ENCODE measurements around the gene SERPINC1.
"Not testable (repeated sequence)": the region's sequence is repeated elsewhere in the genome, so short reads cannot be mapped to it uniquely, and the experiment has no call there.

Gene SERPINC1

DNA sequence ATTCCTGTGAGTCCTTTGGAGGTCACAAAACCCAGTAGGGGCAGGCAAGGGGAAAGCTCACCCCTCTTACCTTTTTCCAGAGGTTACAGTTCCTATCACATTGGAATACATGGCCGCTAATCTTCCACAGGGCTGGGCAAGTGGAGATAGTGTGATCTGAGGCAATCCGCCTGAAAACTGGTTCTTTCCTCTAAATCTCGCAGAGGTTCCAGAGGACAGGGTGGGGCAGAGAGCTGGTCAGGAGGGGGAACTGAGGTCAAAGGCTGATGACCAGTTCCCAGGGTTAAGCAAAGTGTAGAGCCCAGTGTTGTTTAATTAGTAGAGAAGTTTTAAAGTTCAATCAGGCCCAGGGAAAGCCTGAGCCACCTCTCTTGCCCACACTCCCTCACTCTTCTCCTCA, at the start of gene SERPINC1:
Gene SERPINC1, minus strand, starts transcription at position 179 of the 400 bp plus-strand sequence. Its CDS starts 68 bp downstream, at position 111.
- no peak for FAIRE-seq

DNA sequence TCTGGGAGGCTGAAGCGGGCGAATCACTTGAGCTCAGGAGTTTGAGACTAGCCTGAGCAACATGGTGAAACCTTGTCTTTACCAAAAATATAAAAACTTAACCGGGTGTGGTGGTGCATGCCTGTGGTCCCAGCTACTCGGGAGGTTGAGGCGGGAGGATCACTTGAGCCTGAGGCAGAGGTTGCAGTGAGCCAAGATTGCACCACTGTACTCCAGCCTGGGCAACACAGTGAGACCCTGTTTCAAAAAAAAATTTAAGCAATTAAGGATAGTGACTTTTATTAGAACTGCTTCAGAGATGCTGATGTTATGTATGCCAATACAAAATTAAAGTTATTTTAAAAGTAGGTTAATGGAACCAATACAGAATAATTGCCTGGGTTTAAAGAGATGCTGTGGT, 48.8 kb upstream of the SERPINC1 start:
- FAIRE-seq: not testable (repeated sequence)

DNA sequence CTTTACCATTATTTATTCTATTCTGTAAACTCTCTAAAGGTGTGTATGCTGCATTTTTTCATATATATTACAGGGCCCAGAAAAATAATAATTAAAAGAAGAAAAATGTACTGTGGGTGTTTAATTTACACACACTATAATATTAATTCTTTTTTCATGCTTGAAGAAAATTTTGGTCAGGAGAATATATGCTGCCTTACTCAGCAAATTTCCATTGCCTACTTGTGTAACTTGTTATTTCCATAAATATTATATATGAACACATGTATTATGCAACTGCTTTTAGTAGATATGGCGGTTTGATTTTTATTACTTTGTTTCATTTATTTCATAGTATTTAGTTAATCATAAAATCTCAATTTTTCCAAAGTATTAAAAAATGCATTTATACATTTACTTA, 46.4 kb upstream of the SERPINC1 start:
- no peak for FAIRE-seq

DNA sequence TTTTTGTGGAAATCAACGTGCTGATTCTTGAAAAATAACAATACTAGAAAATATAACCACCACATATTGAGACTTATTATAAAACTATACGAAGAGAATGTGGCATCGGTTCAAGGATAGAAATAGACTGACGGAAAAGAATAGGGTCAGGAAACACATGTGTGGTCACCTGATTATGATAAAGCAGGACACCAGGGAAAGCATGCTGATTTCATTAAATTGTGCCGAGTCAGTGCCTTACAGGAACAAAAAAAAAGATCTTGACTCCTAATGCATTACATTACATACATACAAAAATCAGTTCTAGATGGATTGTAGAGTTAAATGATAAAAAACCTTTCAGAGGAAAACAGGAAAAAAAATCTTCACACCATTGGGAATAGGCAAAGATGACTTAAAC, 43.5 kb upstream of the SERPINC1 start:
- FAIRE-seq: no peak

DNA sequence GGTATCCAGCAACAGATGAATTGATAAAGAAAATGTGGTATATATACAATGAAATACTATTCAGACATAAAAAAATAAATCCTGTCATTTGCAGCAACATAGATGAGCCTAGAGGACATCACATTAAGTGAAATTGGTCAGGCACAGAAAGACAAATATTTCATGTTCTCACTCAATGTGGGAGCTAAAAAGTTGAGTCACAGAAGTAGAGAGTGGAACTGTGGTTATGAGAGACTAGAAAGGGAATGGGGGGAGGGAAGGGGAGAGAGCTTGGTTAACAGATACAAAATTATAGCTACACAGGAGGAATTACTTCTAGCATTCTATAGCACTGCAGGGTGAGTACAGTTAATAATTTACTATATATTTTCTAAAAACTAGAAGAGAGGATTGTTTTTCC, 37.1 kb upstream of the SERPINC1 start:
- no peak for FAIRE-seq

DNA sequence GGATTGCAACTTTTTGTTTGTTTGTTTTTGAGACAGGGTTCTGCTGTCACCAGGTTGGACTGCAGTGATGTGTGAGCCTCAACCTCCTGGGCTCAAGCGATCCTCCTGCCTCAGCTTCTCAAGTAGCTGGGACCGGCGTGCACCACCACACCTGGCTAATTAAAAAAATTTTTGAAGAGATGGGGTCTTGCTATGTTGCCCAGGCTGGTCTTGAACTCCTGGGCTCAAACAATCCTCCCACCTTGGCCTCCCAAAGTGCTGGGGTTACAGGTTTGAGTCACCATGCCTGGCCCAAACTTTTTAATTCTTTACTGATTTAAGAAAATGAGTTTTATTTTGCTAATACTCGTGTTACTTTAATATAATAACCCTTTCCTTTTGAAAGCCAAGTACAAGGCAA, 31.5 kb upstream of the SERPINC1 start:
- FAIRE-seq: no peak

DNA sequence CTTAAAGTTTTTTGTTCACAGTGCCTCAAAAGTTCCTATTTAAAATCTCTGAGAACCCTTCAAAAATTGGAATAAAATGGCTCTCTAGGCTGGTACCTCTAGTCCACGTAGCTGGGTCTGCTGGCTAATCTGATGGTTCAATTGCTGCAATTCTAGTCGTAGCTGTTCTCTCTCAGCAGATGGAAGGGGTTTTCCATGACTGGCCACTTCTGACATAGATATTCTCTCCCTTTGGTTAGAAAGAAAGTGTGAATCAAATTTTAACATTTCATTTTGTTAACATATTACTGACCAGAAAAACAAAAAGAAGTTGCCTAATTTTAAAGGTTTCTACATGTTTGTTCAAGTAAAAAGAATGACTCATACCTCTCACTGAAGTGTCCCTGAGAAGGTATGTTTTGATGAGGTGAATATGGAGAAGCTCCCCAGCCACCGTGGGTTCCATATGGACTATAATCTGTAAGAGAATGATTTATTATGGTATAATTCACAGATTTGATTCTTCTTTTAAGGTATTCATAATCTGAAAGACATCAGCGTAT, 29.3 kb upstream of the SERPINC1 start:
- no peak for FAIRE-seq

DNA sequence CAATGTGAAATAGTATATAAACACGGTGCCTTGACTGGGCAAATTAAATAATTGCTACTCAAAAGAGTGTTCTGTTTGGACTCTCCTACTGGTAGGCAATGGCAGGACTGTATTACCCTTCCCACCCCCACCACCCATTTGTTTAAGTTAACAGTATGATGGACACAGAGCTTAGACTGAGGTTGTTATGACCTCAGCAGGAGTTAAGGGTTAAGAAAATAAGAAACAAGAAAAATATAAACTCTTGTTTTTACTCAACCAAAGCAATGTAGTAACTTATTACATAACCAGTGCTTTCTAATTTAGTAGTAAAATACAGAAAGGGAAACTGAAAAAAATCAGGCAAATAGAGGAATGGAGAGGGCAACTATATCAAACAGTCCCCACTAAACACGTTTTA, 19.9 kb upstream of the SERPINC1 start:
- FAIRE-seq: no peak

DNA sequence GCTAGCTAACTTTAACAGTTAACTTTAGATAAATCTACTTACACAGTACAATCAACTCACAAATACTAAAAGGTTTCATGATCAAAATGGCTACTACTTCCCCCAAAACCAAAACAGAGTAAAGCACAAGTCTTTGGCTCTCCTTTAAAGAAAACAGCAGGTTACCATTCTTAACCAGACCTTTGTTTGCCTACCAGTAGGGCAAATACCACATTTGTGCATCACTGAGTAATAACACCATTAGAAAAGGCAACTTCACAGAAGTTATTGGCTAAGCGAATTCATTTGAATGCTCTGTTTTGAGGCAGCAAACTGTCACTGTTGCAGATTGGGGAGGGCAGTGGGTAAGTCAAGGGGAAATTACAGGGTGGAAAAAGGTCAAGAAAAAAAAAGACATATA, 17.3 kb upstream of the SERPINC1 start:
- FAIRE-seq: no peak

DNA sequence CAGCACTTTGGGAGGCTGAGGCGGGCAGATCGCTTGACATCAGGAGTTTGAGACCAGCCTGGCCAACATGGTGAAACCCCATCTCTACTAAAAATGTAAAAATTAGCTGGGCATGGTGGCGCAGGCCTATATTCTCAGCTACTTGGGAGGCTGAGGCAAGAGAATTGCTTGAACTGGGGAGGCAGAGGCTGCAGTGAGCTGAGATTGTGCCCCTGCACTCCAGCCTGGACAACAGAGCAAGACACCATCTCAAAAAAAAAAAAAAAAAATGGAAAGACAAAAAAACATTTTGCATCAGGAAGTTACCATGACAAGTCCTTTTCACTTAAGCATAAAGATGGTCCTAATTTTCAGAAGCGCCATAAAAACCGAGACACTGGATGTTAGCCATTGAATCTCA, 13.4 kb upstream of the SERPINC1 start:
- not testable (repeated sequence) for FAIRE-seq

DNA sequence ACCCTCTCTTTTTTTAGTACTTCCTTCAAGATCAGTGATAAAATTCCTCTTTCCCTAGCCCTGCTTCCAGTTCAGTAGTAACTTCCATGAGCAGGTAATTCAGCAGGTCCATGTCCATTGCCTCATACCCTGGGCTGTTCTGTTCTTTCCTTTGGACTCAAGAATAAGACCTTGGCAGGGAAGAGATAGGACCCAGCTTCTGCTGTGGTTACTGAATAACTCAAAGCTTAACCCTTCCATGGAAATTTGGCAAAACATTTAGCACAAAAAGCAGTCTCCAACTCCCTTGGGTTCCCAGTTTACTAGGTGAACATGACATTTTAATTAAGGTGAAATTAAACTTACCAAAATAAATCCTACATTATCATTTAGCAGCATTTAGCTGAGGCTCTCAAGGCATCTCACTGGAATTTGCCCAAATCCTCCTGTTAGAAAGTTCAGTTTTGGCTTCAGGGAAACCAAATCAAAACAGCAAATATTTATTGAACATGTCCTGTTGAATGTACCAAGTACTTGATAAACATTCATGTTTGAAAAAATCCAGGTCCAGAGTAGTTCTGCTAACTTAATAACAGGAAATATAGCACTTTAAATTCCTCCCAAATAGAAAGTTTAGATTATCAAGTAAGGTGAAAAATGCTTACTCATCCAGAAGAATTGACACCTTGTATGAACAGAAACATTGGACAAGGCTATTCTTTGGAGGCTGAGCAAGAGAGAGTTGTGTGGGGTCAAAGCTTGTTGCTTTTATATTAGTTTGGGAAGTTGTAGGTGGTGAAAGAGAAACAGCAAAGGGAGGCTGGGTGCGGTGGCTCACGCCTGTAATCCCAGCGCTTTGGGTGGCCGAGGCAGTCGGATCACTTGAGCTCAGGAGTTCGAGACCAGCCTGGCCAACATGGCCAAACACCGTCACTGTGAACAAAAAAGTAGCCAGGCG, 8.4 kb upstream of the SERPINC1 start:
- FAIRE-seq: no peak

DNA sequence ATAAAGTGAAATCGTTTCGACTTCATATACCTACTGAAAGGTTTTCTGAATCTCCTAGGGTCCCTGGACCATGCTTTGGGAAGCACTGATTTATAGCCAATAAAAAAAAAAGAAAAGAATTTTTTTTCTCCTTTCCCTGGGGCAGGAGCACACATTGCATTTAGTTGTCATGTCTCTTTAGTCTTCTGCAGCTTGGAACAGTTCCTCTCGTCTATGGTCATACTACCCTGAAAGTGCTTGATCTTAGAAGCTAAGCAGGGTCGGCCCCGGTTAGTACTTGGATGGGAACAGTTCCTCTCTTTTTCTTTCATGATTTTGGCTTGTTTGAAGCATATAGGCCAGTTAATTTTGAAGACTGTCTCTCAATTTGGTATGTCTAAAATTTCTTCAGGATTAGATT, 3.7 kb upstream of the SERPINC1 start:
- no peak for FAIRE-seq

DNA sequence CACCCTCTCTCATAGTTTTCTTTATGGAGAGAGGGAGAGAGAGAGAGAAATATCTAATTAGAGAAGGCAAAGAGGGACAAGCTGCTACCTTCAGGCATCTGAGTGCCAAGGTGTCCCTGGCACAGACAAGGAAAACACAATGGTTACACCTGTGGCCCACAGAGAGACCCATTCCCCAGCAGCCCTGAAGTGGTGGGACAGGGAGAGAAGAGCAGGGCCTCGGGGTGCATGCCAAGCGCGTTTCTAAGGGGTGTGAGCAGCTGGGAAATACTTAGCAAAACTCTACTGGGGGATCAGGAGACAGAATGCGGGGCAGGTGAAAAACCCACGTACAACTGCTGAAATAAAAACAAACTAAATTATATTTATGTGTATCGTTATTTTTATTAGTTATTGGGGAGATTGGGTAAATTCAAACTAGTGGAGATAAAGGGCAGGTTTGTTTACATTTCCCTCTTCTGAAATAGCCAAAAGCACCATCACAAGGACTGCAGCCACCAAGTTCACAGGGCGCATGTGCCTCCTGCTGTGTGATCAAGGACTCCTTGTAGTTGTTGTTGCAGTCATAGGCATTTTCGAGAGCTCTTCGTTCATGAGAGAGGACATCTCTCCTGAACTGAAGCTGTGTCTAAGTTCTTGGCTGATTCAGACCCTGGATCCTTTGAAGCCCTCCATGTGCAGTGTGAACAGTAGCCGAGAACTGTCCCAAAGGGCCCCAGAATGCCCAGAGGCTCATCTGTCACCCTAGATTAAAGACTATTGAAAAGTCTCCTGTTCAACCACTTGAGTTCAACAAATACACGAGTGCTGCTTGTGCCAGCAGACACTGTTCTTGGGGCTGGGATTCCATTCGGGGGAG, 737 bp upstream of the SERPINC1 start:
- FAIRE-seq: no peak

DNA sequence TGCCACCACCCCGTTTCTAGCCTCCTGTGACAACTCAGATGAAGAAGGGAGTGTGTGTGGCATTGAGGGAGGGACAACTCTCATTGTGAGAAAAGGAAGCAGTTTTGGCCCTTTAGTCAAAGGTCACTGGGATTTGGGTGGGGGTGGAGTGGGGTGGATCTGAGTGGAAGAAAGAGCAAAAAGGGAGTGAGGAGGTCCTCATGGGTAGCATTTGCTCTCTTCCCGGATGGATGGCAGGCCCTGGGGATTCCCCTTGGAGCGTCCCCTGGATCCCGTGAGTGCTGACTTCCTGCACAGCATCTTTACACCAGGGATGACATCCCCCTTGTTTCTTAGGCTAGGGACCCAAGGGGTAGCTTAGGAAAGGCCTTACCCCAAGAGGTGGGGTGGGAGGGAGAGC, 460 bp downstream of the SERPINC1 start:
- FAIRE-seq: no peak

DNA sequence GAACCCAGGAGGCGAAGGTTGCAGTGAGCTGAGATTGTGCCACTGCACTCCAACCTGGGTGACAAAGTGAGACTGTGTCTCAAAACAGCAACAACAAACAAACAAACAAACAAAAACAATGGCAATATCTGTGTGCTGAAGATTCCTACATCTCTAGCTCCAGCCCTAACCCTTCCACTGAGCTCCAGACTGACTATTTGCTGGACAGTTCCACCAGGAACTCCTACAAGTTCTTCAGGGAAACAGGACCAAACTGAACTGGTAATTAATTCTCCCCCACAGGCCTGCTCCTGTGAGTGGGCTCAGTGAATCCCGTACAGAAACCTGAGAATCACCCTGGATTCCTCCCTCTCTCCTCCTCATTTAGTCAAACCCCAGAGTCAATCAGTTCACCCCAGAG, 1.5 kb downstream of the SERPINC1 start:
- no peak for FAIRE-seq

DNA sequence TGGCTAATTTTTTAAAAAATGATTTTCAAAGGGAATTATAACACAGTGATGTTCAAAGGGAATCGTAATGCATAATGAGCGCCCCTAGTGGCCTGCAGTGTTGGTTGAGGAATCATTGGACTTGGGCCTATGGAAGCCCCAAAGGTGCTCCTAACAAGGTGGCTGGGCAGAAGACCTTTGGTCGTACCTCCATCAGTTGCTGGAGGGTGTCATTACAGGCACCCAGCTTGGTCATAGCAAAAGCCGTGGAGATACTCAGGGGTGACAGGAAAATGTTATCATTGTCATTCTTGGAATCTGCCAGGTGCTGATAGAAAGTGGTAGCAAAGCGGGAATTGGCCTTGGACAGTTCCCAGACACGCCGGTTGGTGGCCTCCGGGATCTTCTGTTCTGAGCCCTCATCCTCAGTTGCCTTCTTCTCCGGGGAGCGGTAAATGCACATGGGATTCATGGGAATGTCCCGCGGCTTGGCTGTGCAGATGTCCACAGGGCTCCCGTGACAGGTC, 2.7 kb downstream of the SERPINC1 start:
- FAIRE-seq: no peak

DNA sequence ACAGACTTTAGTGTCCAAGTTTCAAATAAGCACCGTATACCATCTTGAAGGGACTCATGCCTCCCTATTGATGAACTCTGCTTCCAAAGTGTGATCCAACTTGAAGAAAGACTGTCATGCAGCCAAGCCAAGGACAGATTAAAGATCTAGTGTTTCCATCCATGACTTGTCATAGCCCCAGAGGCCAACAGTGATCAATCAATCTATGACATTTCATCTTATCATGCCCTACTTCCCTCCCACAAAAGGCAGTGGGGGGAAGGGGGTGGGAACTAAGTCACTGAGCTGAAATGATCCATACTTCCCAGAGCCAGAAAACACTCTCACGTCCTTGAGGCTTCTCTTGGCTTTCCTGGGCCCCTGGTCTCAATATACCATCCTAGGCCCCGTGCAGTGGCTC, 4.0 kb downstream of the SERPINC1 start:
- no peak for FAIRE-seq

DNA sequence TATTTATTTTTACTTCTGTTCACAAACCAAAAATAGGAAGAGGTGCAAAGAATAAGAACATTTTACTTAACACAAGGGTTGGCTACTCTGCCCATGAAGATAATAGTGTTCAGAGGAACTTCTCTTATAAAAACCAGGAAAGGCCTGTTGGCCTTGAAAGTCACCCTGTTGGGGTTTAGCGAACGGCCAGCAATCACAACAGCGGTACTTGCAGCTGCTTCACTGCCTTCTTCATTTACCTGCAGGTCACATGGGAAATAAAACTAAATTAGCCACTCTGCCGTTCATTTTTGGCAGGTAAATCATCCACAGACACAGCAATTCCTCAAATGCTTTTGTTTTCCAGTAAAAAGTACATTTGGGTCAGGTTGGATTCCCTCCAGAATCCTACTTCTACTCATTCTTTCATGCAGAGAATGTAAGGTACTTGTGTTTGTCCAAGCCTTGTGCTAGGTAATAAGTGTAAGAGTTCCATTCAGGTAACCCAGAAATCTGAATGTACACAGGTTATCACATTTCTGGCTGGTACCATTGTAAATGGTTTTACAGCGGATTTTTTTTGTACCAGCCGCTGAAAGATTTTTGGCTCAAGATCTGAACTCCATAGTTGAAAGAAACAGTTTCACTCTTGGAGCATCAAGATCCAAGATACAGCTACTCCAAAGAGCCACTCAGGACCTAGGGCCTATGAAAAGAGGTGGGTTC, 13.1 kb downstream of the SERPINC1 start:
- no peak for FAIRE-seq

DNA sequence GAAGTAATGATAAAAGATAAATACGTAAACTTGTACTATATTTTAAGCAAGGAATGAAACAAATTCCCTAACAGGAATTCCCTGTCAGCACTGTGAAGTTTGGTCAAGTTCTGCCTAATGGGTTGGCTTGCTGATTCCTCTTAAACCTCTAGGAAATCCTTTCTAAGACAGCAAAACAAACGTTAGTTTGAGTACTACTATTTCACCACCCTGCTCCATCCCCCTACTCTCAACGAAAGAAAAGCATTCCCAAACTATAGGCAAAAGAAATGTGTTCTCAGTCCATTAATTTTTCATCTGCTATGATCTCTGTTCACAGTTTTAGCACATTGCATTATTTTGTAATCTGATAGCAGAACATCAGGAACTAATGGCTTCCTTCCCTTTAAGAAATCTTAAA, 16.1 kb downstream of the SERPINC1 start:
- no peak for FAIRE-seq

DNA sequence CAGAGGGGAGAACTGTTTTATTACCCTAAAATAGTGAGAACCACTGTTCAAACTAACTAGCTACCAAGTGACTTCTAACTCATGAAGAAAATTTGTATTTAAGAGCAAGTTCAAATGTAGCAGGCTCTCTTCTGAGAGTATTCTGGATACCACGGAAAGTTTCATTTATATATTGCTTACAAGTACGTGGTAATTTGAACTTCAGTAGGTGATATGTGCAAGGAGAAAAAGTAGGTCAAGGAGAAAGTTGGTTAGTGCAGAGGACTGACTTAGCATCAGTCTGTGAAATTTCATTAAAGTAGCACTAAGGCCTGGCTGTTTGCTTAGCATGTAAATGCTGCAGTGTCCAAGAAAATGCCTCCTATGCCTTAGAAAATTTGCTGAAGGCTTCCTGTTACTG, 16.7 kb downstream of the SERPINC1 start:
- no peak for FAIRE-seq

DNA sequence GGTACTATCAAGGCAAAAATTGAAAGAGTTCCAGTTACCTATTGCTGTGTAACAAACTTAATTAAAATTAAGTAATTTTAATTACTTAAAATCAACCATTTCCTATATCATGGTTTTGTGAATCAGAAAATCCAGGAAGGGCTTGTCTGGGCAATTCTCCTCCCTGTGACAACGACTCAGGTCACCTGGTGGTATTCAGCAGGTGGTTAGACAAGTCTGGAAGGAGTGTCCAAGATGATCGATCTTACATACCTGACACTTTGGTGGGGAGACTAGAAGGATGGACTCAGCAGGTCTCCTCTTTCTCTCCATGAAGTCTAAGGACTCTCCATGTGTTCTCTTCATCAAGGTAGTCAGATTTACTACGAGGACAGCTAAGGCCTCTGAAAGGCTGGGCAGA, 22.9 kb downstream of the SERPINC1 start:
- no peak for FAIRE-seq

DNA sequence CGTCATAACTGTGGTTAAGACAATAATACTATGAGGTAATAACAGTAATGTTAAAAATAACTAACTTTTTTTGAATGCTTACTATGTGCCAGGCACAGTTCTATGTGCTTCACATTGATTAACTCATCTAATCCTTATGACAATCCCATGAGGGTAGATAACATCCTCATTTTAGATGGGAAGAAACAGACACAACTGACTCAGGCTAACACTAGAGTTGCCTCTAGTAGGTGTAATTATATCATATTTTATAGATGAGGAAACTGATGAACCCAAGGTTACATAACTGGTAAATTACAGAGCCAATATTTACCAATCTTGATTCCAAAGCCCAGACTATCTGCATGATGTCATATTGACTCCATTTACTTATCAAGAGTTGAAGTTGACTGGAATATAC, 23.5 kb downstream of the SERPINC1 start:
- no peak for FAIRE-seq

DNA sequence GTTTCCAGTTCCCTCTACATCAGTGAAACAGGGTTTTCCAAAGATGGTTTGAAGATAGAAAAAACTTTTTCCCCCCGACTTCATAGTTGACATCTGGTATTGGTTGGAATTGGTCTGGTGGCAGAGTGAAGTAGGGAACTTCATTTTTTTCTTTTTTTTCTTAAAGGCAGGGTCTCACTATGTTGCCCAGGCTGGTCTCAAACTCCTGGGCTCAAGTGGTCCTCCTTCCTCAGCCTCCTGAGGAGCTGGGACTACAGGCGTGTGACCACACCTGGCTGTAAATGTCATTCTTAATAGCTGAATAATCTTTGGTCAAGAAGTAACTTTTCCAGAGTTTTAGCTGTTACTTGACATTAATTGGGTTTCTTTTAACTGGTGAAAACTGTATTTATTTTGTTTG, 27.2 kb downstream of the SERPINC1 start:
- FAIRE-seq: no peak

All from G401.6 (cell line).